HEK293 (cell line): Measurements from ENCODE around the gene PCDHB6.
"Not testable (repeated sequence)": the region's sequence is repeated elsewhere in the genome, so short reads cannot be mapped to it uniquely, and the experiment has no call there.

Experiments used
- ZNF274 ChIP-seq, 2 experiments: fragments of 200-500 bp in 1 of 2; fragments of 450-650 bp in 1 of 2; sonication (Bioruptor generic) in 1 of 2; formaldehyde crosslinking in 1 of 2; IDR thresholded peaks; 2 replicates each; pipeline versions ENCODE4 v1.5.1 to v1.6.1; 2014 to 2016; ENCODE audit warnings: borderline replicate concordance in 1 of 2, inconsistent platforms in 1 of 2, low read length in 1 of 2, missing biosample characterization in 1 of 2, missing genetic modification characterization in 1 of 2
- ZNF843 ChIP-seq: fragments of 450-650 bp; formaldehyde crosslinking; IDR thresholded peaks from 2 replicates; pipeline ENCODE4 v1.5.1; 2016; ENCODE audit warnings: missing biosample characterization, missing genetic modification characterization
- TF ChIP-seq, protein P1 (sequence below): fragments of 450-650 bp; formaldehyde crosslinking; IDR thresholded peaks from 2 replicates; pipeline ENCODE4 v1.5.1; 2017; ENCODE audit warnings: missing biosample characterization, mild to moderate bottlenecking, missing genetic modification characterization, moderate library complexity

GRCh38 chr5:141157356-141157755 is 7.5 kb downstream of the PCDHB6 start:
- not testable (repeated sequence) for TF ChIP-seq ZNF274 (IDR thresholded peaks at IDR 0.05; ENCODE audit: low read length); ZNF274 (tag by site-specific recombination; IDR thresholded peaks at IDR 0.05; ENCODE audit: borderline replicate concordance); ZNF843 (tag by site-specific recombination)
- TF ChIP-seq, protein P1, sequence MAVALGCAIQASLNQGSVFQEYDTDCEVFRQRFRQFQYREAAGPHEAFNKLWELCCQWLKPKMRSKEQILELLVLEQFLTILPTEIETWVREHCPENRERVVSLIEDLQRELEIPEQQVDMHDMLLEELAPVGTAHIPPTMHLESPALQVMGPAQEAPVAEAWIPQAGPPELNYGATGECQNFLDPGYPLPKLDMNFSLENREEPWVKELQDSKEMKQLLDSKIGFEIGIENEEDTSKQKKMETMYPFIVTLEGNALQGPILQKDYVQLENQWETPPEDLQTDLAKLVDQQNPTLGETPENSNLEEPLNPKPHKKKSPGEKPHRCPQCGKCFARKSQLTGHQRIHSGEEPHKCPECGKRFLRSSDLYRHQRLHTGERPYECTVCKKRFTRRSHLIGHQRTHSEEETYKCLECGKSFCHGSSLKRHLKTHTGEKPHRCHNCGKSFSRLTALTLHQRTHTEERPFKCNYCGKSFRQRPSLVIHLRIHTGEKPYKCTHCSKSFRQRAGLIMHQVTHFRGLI (tag by site-specific recombination), result not testable (repeated sequence)
